OCI-LY3 (cell line): ENCODE data around the gene RNF145.

ENCODE experiments used
- H2AFZ ChIP-seq: fragments of 200-600, 300-600 bp; shearing (Covaris generic); 2 replicates; pipeline ENCODE4 v1.6.0; 2014; ENCODE audit warnings: antibody characterized with exemption, low read depth, low read length
- H3K27ac ChIP-seq: fragments of 200-600, 300-600 bp; sonication (generic); 2 replicates; pipeline ENCODE4 v1.5.1; 2014; ENCODE audit warnings: mild to moderate bottlenecking, low read length, moderate library complexity, mixed read lengths
- H3K27me3 ChIP-seq: fragments of 200-600, 300-600 bp; sonication (generic); 2 replicates; pipeline ENCODE4 v1.6.1; 2014; ENCODE audit warnings: low read depth, low read length, mixed read lengths
- H3K36me3 ChIP-seq: fragments of 200-600, 300-600 bp; sonication (generic); replicated peaks from 2 replicates; pipeline ENCODE3; 2014; ENCODE audit warnings: low read depth, low read length, mixed read lengths
- H3K4me1 ChIP-seq: fragments of 300-600, 200-600 bp; sonication (generic); 2 replicates; pipeline ENCODE4 v1.6.1; 2014; ENCODE audit warnings: low read length, mixed read lengths
- H3K4me2 ChIP-seq: fragments of 200-600, 300-600 bp; sonication (generic); 2 replicates; pipeline ENCODE4 v1.6.1; 2014; ENCODE audit warnings: low read length, mixed read lengths
- H3K4me3 ChIP-seq: fragments of 300-600, 200-600 bp; sonication (generic); 2 replicates; pipeline ENCODE4 v1.5.1; 2014; ENCODE audit warnings: antibody characterized with exemption, mild to moderate bottlenecking, low read length, moderate library complexity
- H3K79me2 ChIP-seq: fragments of 300-600, 200-600 bp; shearing (Covaris generic); 2 replicates; pipeline ENCODE4 v1.6.1; 2014; ENCODE audit warnings: mild to moderate bottlenecking, low read length, mixed read lengths
- H3K9ac ChIP-seq: fragments of 300-600, 200-600 bp; shearing (Covaris generic); 2 replicates; pipeline ENCODE4 v1.6.0; 2014; ENCODE audit warnings: mild to moderate bottlenecking, low read length, moderate library complexity
- H3K9me3 ChIP-seq: fragments of 200-600, 300-600 bp; shearing (Covaris generic); 2 replicates; pipeline ENCODE4 v1.6.1; 2014; ENCODE audit warnings: low read length, mixed read lengths; ENCODE audit not compliant: insufficient read depth
- H4K20me1 ChIP-seq: fragments of 200-600, 300-600 bp; sonication (generic); 2 replicates; pipeline ENCODE4 v1.6.1; 2016; ENCODE audit warnings: low read length, mixed read lengths; ENCODE audit not compliant: insufficient read depth
- CTCF ChIP-seq: fragments of 200-600, 300-600 bp; sonication (generic); IDR thresholded peaks from 2 replicates; pipeline ENCODE4 v1.5.1; 2014; ENCODE audit warnings: antibody characterized with exemption, low read length, low read depth
- EZH2phosphoT487 ChIP-seq: fragments of 200-600 bp; shearing (Covaris generic); IDR thresholded peaks from 2 replicates; pipeline ENCODE4 v1.6.1; 2018; ENCODE audit warnings: antibody characterized with exemption, mixed run types, low read depth

Gene RNF145

GRCh38 chr5:159252195-159252594, 42.8 kb upstream of the RNF145 start:
- Histone ChIP-seq H3K4me3 (no peak overlapping the region), H2AFZ (no peak overlapping the region), H4K20me1 (no peaks in the 10 kb centered on the region), H3K27ac (no peak overlapping the region), H3K36me3 (no peaks in the 10 kb centered on the region), H3K4me2 (no peak overlapping the region), H3K4me1 (no peaks in the 10 kb centered on the region), H3K27me3 (no peaks in the 10 kb centered on the region), H3K79me2 (no peaks in the 10 kb centered on the region), H3K9ac (no peak overlapping the region), H3K9me3 (no peaks in the 10 kb centered on the region)
- TF ChIP-seq EZH2phosphoT487 (no peak), CTCF (no peak)

GRCh38 chr5:159249158-159249557, 39.8 kb upstream of the RNF145 start:
- Histone ChIP-seq H3K4me2 (no peak overlapping the region), H3K9ac (no peak overlapping the region)
- TF ChIP-seq CTCF: no peak
- TF ChIP-seq EZH2phosphoT487: no peak

GRCh38 chr5:159244890-159245289, 35.5 kb upstream of the RNF145 start:
- no peaks in the 10 kb centered on the region for H3K27me3 ChIP-seq
- no peaks in the 10 kb centered on the region for H4K20me1 ChIP-seq
- H3K4me3 ChIP-seq: no peak overlapping the region
- H3K9ac ChIP-seq: no peak overlapping the region
- no peak overlapping the region for H3K4me2 ChIP-seq
- TF ChIP-seq EZH2phosphoT487: no peak
- TF ChIP-seq CTCF: no peak
- H2AFZ ChIP-seq: no peak overlapping the region
- H3K36me3 ChIP-seq: no peaks in the 10 kb centered on the region
- no peaks in the 10 kb centered on the region for H3K79me2 ChIP-seq
- no peaks in the 10 kb centered on the region for H3K9me3 ChIP-seq
- H3K4me1 ChIP-seq: no peaks in the 10 kb centered on the region
- H3K27ac ChIP-seq: no peak overlapping the region

More at GRCh38 chr5:159249158-159249557, 39.8 kb upstream of the RNF145 start:
- H2AFZ ChIP-seq: no peak overlapping the region
- H4K20me1 ChIP-seq: no peaks in the 10 kb centered on the region
- no peaks in the 10 kb centered on the region for H3K27me3 ChIP-seq
- H3K4me3 ChIP-seq: no peak overlapping the region
- H3K4me1 ChIP-seq: no peaks in the 10 kb centered on the region
- no peaks in the 10 kb centered on the region for H3K9me3 ChIP-seq
- H3K27ac ChIP-seq: no peak overlapping the region
- no peaks in the 10 kb centered on the region for H3K36me3 ChIP-seq
- H3K79me2 ChIP-seq: no peaks in the 10 kb centered on the region

GRCh38 chr5:159244163-159244562, 34.8 kb upstream of the RNF145 start:
- H3K4me2 ChIP-seq: no peak overlapping the region
- H3K4me1 ChIP-seq: no peaks in the 10 kb centered on the region
- H2AFZ ChIP-seq: no peak overlapping the region
- H4K20me1 ChIP-seq: no peaks in the 10 kb centered on the region
- H3K79me2 ChIP-seq: no peaks in the 10 kb centered on the region
- no peak overlapping the region for H3K4me3 ChIP-seq
- no peaks in the 10 kb centered on the region for H3K36me3 ChIP-seq
- no peaks in the 10 kb centered on the region for H3K27me3 ChIP-seq
- H3K9ac ChIP-seq: no peak overlapping the region
- H3K9me3 ChIP-seq: no peaks in the 10 kb centered on the region
- no peak overlapping the region for H3K27ac ChIP-seq
- TF ChIP-seq CTCF (no peak), EZH2phosphoT487 (no peak)
